GM23338 (cell line): ENCODE data around the gene NDUFS7. TPM values are rescaled to one million over a fixed set of nuclear protein-coding genes. Genes with fewer than 3 reads are reported as not detected.

Source experiments
- ATAC-seq: fragments of 200-7000 bp; cut with Tn5 transposase; 3 replicates; pipeline ENCODE4 v1.9.1; 2020
- DNase-seq: peaks from one replicate; pipeline ENCODE4 v3.0.0-alpha.2; 2015; ENCODE audit warnings: low spot score
- H2AFZ ChIP-seq: fragments of 200-600 bp; sonication (generic); 2 replicates; pipeline ENCODE4 v1.8.0; 2016; ENCODE audit warnings: antibody characterized with exemption, mild to moderate bottlenecking, moderate library complexity
- H3F3A ChIP-seq: fragments of 200-600 bp; sonication (generic); replicated peaks from 2 replicates; pipeline ENCODE4 v1.8.0; 2017; ENCODE audit warnings: antibody characterized with exemption, mixed run types, low read depth
- H3K27ac ChIP-seq: fragments of 200-600 bp; sonication (generic); 2 replicates; pipeline ENCODE4 v1.6.1; 2016; ENCODE audit warnings: low read depth
- H3K27me3 ChIP-seq: fragments of 200-600 bp; sonication (generic); 2 replicates; pipeline ENCODE4 v1.8.0; 2016; ENCODE audit warnings: mild to moderate bottlenecking, mixed run types, moderate library complexity; ENCODE audit not compliant: insufficient read depth
- H3K36me3 ChIP-seq: fragments of 200-600 bp; sonication (generic); 2 replicates; pipeline ENCODE4 v1.8.0; 2016; ENCODE audit warnings: mild to moderate bottlenecking; ENCODE audit not compliant: insufficient read depth
- H3K4me1 ChIP-seq: fragments of 200-600 bp; sonication (generic); 2 replicates; pipeline ENCODE4 v1.8.0; 2016; ENCODE audit warnings: mild to moderate bottlenecking, moderate library complexity; ENCODE audit not compliant: insufficient read depth
- H3K4me2 ChIP-seq: fragments of 200-600 bp; sonication (generic); 2 replicates; pipeline ENCODE4 v1.7.1; 2017; ENCODE audit warnings: mixed run types
- H3K4me3 ChIP-seq: fragments of 200-600 bp; sonication (generic); 2 replicates; pipeline ENCODE4 v1.6.1; 2016; ENCODE audit warnings: mixed run types
- H3K79me2 ChIP-seq: fragments of 200-600 bp; sonication (generic); replicated peaks from 2 replicates; pipeline ENCODE4 v1.8.0; 2017; ENCODE audit warnings: mild to moderate bottlenecking; ENCODE audit not compliant: insufficient read depth
- H3K9me2 ChIP-seq: fragments of 200-600 bp; sonication (generic); 2 replicates; pipeline ENCODE4 v1.8.0; 2017; ENCODE audit not compliant: insufficient read depth
- H4K20me1 ChIP-seq: fragments of 200-600 bp; sonication (generic); replicated peaks from 2 replicates; pipeline ENCODE4 v1.8.0; 2017; ENCODE audit warnings: mild to moderate bottlenecking; ENCODE audit not compliant: insufficient read depth
- H3K27ac Mint-ChIP-seq: 2 replicates; pipeline ENCODE4 v1.8.0; 2020; ENCODE audit warnings: inconsistent platforms, mild to moderate bottlenecking, moderate library complexity, mixed read lengths
- H3K27me3 Mint-ChIP-seq: 3 replicates; pipeline ENCODE4 v1.8.0; 2022; ENCODE audit warnings: low read depth, mild to moderate bottlenecking, moderate library complexity, mixed read lengths, inconsistent platforms; ENCODE audit not compliant: insufficient read depth, poor library complexity
- H3K36me3 Mint-ChIP-seq: 3 replicates; pipeline ENCODE4 v1.8.0; 2021; ENCODE audit warnings: low read depth, mild to moderate bottlenecking, inconsistent platforms, moderate library complexity, mixed read lengths
- H3K4me1 Mint-ChIP-seq: 3 replicates; pipeline ENCODE4 v1.8.0; 2020; ENCODE audit warnings: mild to moderate bottlenecking, inconsistent platforms, mixed read lengths
- H3K4me3 Mint-ChIP-seq: 3 replicates; pipeline ENCODE4 v1.8.0; 2021; ENCODE audit warnings: moderate library complexity, mild to moderate bottlenecking, inconsistent platforms, mixed read lengths
- H3K9me3 Mint-ChIP-seq: 3 replicates; pipeline ENCODE4 v1.8.0; 2020; ENCODE audit warnings: moderate library complexity, mild to moderate bottlenecking, inconsistent platforms, mixed read lengths
- CREB1 ChIP-seq: fragments of 250-450 bp; sonication (Bioruptor Pico); IDR thresholded peaks from 2 replicates; pipeline ENCODE4 v1.5.0; 2020; ENCODE audit warnings: low read depth, mild to moderate bottlenecking, moderate library complexity
- NANOG ChIP-seq: IDR thresholded peaks from 2 replicates; pipeline ENCODE4 v1.6.1; 2016; ENCODE audit warnings: antibody characterized with exemption, borderline replicate concordance
- POLR2AphosphoS5 ChIP-seq: IDR thresholded peaks from 2 replicates; pipeline ENCODE4 v1.6.1; 2016; ENCODE audit warnings: antibody characterized with exemption, low read depth
- polyA plus RNA-seq: library from polyadenylated mRNA; unstranded; fragments of >200 nt; fragmentation: Nextera tagmentation; extraction: Ambion mirVana; gene quantifications from 2 replicates; pipeline ENCODE4 v1.2.1, GENCODE V29; 2016
- total RNA-seq: library from RNA; depleted of rRNA; stranded (reverse); fragments of >200 nt; shearing (Covaris generic); gene quantifications from 2 replicates; pipeline ENCODE4 v1.2.3, GENCODE V29; 2014
- TF ChIP-seq, protein P1 (sequence below): IDR thresholded peaks from 2 replicates; pipeline ENCODE4 v1.6.1; 2016; ENCODE audit warnings: antibody characterized with exemption
- TF ChIP-seq, protein P2 (sequence below): fragments of 250-450 bp; sonication (Bioruptor Pico); IDR thresholded peaks from 2 replicates; pipeline ENCODE4 v1.5.0; 2020; ENCODE audit warnings: mild to moderate bottlenecking, moderate library complexity

NDUFS7 gene
- total and polyA plus RNA-seq, 2 experiments from 2014 or later: 132 to 203 TPM

DNA sequence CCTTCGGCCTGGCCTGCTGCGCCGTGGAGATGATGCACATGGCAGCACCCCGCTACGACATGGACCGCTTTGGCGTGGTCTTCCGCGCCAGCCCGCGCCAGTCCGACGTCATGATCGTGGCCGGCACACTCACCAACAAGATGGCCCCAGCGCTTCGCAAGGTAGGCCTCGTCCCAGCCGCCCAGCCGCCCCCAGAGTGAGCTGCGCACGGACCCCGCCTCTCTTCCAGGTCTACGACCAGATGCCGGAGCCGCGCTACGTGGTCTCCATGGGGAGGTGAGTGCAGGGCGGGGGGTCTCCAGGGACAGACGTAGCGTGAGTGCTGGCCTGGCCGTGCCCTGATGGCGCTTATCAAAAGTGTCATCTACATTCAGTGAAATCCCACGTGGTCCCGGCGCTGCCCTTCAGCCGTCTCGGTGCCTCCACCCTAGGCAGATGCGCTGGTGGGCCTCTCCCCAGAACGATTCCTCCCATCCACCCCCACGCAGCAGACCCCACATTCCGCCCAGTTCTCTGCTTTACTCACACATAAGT is 7.2 kb downstream of the NDUFS7 start:
- no peak for DNase-seq
- H3K36me3 ChIP-seq: no peaks in the 10 kb centered on the region
- no peak overlapping the region for H3K4me3 Mint-ChIP-seq

More for the DNA sequence above, 7.2 kb downstream of the NDUFS7 start:
- H4K20me1 ChIP-seq: peaks cover 5% of the 10 kb centered on the region; the same call in 1 of the 2 replicates
- H3K36me3 Mint-ChIP-seq: peaks cover 31% of the 10 kb centered on the region
- no peaks in the 10 kb centered on the region for H3K4me1 Mint-ChIP-seq
- peaks cover 18% of the 10 kb centered on the region for H3F3A ChIP-seq
- H3K4me2 ChIP-seq: no peak overlapping the region
- no peaks in the 10 kb centered on the region for H3K4me1 ChIP-seq
- no peak overlapping the region for H3K4me3 ChIP-seq
- H3K27ac Mint-ChIP-seq: no peak overlapping the region
- H2AFZ ChIP-seq: no peak overlapping the region
- no peaks in the 10 kb centered on the region for H3K79me2 ChIP-seq
- TF ChIP-seq CREB1 (no peak), POLR2AphosphoS5 (no peak), NANOG (no peak)
- TF ChIP-seq, protein P1, sequence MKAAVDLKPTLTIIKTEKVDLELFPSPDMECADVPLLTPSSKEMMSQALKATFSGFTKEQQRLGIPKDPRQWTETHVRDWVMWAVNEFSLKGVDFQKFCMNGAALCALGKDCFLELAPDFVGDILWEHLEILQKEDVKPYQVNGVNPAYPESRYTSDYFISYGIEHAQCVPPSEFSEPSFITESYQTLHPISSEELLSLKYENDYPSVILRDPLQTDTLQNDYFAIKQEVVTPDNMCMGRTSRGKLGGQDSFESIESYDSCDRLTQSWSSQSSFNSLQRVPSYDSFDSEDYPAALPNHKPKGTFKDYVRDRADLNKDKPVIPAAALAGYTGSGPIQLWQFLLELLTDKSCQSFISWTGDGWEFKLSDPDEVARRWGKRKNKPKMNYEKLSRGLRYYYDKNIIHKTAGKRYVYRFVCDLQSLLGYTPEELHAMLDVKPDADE: no peak
- TF ChIP-seq, protein P2, sequence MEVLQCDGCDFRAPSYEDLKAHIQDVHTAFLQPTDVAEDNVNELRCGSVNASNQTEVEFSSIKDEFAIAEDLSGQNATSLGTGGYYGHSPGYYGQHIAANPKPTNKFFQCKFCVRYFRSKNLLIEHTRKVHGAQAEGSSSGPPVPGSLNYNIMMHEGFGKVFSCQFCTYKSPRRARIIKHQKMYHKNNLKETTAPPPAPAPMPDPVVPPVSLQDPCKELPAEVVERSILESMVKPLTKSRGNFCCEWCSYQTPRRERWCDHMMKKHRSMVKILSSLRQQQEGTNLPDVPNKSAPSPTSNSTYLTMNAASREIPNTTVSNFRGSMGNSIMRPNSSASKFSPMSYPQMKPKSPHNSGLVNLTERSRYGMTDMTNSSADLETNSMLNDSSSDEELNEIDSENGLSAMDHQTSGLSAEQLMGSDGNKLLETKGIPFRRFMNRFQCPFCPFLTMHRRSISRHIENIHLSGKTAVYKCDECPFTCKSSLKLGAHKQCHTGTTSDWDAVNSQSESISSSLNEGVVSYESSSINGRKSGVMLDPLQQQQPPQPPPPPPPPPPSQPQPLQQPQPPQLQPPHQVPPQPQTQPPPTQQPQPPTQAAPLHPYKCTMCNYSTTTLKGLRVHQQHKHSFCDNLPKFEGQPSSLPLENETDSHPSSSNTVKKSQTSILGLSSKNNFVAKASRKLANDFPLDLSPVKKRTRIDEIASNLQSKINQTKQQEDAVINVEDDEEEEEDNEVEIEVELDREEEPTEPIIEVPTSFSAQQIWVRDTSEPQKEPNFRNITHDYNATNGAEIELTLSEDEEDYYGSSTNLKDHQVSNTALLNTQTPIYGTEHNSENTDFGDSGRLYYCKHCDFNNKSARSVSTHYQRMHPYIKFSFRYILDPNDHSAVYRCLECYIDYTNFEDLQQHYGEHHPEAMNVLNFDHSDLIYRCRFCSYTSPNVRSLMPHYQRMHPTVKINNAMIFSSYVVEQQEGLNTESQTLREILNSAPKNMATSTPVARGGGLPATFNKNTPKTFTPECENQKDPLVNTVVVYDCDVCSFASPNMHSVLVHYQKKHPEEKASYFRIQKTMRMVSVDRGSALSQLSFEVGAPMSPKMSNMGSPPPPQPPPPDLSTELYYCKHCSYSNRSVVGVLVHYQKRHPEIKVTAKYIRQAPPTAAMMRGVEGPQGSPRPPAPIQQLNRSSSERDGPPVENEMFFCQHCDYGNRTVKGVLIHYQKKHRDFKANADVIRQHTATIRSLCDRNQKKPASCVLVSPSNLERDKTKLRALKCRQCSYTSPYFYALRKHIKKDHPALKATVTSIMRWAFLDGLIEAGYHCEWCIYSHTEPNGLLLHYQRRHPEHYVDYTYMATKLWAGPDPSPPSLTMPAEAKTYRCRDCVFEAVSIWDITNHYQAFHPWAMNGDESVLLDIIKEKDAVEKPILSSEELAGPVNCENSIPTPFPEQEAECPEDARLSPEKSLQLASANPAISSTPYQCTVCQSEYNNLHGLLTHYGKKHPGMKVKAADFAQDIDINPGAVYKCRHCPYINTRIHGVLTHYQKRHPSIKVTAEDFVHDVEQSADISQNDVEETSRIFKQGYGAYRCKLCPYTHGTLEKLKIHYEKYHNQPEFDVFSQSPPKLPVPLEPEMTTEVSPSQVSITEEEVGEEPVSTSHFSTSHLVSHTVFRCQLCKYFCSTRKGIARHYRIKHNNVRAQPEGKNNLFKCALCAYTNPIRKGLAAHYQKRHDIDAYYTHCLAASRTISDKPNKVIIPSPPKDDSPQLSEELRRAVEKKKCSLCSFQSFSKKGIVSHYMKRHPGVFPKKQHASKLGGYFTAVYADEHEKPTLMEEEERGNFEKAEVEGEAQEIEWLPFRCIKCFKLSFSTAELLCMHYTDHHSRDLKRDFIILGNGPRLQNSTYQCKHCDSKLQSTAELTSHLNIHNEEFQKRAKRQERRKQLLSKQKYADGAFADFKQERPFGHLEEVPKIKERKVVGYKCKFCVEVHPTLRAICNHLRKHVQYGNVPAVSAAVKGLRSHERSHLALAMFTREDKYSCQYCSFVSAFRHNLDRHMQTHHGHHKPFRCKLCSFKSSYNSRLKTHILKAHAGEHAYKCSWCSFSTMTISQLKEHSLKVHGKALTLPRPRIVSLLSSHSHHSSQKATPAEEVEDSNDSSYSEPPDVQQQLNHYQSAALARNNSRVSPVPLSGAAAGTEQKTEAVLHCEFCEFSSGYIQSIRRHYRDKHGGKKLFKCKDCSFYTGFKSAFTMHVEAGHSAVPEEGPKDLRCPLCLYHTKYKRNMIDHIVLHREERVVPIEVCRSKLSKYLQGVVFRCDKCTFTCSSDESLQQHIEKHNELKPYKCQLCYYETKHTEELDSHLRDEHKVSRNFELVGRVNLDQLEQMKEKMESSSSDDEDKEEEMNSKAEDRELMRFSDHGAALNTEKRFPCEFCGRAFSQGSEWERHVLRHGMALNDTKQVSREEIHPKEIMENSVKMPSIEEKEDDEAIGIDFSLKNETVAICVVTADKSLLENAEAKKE: no peak
- ATAC-seq: no peak
- H3K27ac ChIP-seq: no peak overlapping the region
- no peaks in the 10 kb centered on the region for H3K9me2 ChIP-seq
- H3K9me3 Mint-ChIP-seq: no peaks in the 10 kb centered on the region
- no peaks in the 10 kb centered on the region for H3K27me3 ChIP-seq
- H3K27me3 Mint-ChIP-seq: peaks cover 1% of the 10 kb centered on the region
